ENCODE measurements around the gene ST3GAL3.
"Not testable (repeated sequence)": the region's sequence is repeated elsewhere in the genome, so short reads cannot be mapped to it uniquely, and the experiment has no call there.

Gene ST3GAL3

GRCh38 chr1:43828574-43828973 lies 121.2 kb downstream of the ST3GAL3 start:
- no peak for DNase-seq

- no peak for DNase-seq
These were observed 123.5 kb downstream of the ST3GAL3 start for GRCh38 chr1:43830802-43831201.

GRCh38 chr1:43831851-43832250 lies 124.5 kb downstream of the ST3GAL3 start:
- no peak for DNase-seq

GRCh38 chr1:43832255-43832654 lies 124.9 kb downstream of the ST3GAL3 start:
- no peak for DNase-seq

GRCh38 chr1:43832998-43833397 lies 125.7 kb downstream of the ST3GAL3 start:
- DNase-seq = no peak

- not testable (repeated sequence) for DNase-seq
These were observed 126.6 kb downstream of the ST3GAL3 start for GRCh38 chr1:43833902-43834279.

- no peak for DNase-seq
These were observed 127.1 kb downstream of the ST3GAL3 start for GRCh38 chr1:43834280-43835081.

- DNase-seq = no peak
These were observed 128.0 kb downstream of the ST3GAL3 start for GRCh38 chr1:43835082-43836021.

GRCh38 chr1:43836267-43836951 lies 129.1 kb downstream of the ST3GAL3 start:
- DNase-seq = peak; percentile 95

GRCh38 chr1:43839056-43839455 lies 131.7 kb downstream of the ST3GAL3 start:
- no peak for DNase-seq

- no peak for DNase-seq
These were observed 134.2 kb downstream of the ST3GAL3 start for GRCh38 chr1:43841321-43842174.

- DNase-seq = no peak
These were observed 134.8 kb downstream of the ST3GAL3 start for GRCh38 chr1:43842175-43842498.

- peak; percentile 29 for DNase-seq
These were observed 136.3 kb downstream of the ST3GAL3 start for GRCh38 chr1:43843684-43844083.

GRCh38 chr1:43844114-43844513 lies 136.8 kb downstream of the ST3GAL3 start:
- no peak for DNase-seq

GRCh38 chr1:43847290-43847689 lies 140.0 kb downstream of the ST3GAL3 start:
- no peak for DNase-seq

- no peak for DNase-seq
These were observed 140.5 kb downstream of the ST3GAL3 start for GRCh38 chr1:43847882-43848281.

GRCh38 chr1:43849670-43850069 lies 142.3 kb downstream of the ST3GAL3 start:
- no peak for DNase-seq

- DNase-seq = no peak
These were observed 143.4 kb downstream of the ST3GAL3 start for GRCh38 chr1:43850591-43851233.

GRCh38 chr1:43851561-43852338 lies 144.4 kb downstream of the ST3GAL3 start:
- DNase-seq = no peak

- peak; percentile 29 for DNase-seq
These were observed 146.0 kb downstream of the ST3GAL3 start for GRCh38 chr1:43853161-43853921.
